ENCODE measurements around the gene DOCK4.

The DOCK4 gene

DNA sequence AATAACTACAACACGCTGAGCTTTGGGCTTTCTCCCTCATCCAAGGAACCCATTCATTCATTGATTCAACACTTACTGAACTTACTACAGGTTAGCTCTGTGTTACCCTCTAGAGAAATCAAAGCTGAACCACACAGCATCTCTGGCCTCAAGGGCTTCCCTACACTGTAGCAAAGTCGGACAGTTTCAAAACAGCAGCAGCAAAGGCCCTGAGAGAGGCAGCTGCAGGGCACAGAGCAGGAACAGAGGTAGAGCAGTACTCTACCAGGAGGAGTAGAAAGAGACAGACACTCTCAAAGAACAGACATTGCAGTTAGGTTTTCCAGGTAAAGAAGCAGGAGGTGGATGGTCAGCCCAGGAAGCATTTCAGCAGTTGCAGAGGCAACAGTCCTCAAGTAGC is 16.1 kb downstream of the DOCK4 start:
- DNase-seq: no peak

DNA sequence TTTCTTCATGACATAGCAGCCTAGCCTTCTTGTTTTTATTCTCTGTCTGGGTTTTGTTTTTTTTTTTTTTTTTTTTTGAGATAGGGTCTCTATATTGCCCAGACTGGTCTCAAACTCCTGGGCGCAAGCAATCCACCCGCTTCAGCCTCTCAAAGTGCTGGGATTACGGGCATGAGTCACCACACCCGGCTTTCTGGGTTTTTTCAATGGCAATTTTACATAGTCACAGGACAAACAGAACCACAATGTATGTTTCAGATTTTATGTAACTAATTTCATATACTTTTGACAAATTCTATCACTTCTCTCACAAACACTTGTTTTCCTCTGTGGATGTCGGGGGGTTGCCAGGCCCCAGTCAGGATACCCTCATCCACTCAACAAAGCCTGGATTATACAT is 16.5 kb downstream of the DOCK4 start:
- no peak for DNase-seq

DNA sequence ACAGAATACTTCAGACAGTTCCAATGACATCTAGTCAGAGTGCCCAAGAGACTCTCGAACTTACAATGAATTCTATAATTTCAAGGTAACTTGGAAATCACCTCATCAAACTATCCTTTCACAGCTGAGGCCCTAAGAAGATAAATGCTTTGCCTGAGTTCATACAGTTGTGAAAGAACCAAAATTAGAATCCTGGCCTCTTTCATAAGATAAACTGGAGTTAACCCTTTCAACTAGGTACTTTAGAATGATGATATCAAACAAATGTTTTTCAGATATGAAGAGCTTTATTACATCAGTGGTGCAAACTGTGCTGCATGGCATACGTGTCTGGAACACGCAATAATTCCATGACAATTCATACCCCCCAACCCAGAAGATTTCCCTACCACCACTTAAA is 17.9 kb downstream of the DOCK4 start:
- DNase-seq: no peak

DNA sequence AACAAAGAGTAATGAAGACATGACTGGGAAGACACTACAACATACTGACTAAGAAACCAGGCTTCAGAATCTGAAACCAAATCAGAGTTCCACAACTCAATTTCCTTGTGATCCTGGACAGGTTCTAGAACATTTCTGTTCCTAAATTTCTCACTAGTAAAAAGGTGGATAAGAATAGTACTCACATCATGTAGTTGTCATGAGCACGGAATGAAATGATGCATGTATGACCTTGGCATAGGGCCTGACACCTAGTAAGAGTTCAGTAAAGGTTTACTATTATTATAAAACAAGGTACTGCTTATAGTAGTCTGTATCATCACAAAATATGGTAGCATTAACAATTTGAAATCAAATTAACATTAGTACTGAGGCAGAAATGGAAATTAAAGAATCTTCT is 19.9 kb downstream of the DOCK4 start:
- DNase-seq: no peak

DNA sequence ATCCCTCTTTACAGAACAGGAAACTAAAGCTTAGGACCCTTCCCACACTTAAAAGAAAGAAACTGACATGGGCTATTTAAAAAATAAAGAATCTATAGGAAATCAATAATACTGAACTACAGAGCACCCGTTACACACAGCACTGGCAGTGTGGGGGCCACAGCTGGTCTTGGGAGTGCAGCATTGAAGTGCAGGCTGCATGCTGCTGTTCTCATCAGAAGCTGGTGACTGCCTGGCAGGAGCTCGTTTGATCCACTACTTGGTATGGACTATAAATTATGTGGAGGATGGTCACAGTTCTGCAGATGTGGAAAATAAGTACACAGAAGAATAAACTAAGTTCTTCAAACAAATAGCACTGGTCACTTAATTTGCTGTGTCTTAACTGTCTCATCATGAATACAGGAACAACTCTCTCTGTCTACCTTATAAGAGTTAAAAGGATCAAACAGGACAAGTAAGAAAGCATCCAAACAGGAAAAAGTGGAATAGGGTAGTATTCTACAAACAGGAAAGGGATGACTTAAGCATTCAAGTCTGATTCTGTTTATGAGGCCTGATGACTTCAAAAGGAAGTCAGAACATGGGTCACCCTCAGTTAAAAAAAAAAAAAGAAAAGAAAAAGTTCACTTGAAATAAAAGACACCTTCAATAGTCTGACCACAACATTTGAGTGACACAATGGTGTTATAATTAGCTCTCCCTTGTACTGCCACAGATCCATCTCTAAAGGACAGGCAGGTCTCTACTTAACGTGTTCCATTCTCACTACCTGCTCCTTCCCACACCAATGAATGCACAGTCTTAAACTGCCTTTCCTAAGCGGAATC is 21.0 kb downstream of the DOCK4 start:
- no peak for DNase-seq

DNA sequence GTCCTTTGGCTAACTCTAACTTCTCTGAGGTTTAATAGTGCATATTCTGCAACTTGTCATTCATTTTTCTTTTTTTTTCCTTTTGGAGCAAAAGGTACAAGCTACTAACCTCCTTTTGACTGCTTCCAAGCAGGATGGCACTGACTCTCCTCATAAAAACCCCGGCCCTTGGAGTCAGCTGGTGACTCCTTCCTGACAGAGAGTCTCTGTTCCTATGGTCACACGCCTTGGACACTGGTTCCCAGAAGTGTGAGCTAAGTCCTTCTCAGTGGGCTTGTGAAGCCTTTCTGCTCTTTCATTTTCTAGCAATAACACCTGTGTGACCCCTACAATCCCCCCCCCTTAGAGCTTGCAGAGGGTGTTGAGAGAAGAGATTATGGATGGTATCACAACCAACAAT is 21.7 kb downstream of the DOCK4 start:
- DNase-seq: no peak

DNA sequence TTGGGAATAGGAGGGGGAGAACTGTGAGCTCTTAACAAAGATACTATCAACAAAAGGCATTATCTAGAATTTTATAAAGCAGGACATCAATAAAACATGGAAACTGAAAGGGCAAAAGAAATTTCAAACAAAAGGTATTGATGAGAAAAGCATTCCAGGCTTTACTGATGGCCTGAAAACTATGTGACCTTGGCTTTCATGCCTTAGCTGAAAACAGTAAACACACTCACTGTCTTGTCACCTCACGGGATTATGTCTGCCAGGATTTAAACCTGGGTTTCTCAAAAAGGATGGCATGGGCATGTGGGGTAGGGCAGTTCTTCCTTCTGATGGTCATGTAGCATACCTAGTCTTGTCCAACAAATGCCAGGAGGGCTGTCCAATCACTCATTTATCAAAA is 22.9 kb downstream of the DOCK4 start:
- no peak for DNase-seq

DNA sequence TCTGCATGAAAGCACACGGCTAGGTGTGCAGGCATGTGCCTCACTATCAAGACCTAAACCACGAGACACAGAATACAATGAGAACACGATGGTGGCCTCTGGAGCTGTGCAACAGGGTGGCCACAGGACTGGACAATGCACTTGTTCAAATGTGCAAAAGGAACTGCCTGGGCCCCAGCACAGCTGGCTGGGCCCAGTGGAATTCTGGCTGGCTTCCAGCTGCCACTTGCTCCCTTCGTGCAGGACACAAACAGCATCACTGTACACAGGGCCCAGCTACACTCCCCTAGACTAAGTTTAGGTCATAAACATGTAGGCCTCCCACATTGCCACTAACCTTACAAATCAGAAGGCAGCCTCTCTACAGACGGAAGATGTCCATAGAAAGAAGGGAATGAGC is 23.4 kb downstream of the DOCK4 start:
- DNase-seq: no peak

DNA sequence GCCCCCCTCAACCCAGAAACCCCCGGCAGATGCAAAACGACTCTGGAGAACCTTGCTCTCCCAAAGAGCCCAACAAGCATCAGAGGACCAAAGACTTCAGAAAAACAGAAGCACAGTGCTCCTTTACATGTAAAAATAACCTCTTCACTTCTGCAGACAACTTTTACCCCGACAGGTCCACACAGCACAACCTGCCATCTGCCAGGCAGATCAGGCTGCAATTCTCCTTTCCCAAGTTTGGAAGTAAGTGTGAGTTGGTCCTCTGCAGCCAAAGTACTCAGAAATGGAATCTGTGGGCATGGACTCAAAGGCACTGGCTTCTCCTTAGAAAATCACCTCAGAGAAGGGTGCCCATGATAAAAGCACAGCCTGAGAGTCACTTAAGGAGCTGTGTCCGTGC is 26.0 kb downstream of the DOCK4 start:
- DNase-seq: no peak

DNA sequence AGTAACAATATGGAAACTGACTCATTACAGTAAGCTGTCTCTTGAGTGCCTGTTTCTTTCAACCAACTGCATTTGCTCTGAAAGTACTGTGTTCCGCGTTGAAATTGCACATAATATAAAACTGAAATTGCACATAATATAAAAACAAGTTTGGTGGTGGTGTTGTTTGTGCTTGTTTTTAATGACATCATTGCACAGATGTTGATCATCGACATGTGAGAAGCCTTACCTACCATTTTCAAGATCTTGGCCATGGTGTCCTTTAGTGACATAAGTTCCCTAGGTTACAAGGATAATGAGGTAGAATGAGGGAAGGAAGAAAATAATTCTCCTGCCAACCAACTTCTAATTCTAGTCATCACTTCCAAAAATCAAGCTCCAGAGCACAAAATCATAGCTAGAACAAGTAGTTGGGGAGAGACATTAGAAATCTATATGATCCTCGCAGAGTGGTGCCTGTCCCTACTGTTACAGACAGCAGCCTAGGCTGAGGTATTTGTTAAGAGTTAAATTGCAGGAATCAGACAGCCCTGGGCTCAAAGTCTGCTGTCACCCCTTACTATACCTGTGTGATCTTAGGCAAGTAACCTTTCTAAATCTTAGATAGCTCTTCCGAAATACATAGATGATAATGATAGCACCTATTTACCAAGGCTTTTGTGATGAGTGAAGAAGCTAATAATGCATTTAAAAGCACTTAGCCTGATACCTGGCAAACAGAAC is 29.3 kb downstream of the DOCK4 start:
- no peak for DNase-seq

DNA sequence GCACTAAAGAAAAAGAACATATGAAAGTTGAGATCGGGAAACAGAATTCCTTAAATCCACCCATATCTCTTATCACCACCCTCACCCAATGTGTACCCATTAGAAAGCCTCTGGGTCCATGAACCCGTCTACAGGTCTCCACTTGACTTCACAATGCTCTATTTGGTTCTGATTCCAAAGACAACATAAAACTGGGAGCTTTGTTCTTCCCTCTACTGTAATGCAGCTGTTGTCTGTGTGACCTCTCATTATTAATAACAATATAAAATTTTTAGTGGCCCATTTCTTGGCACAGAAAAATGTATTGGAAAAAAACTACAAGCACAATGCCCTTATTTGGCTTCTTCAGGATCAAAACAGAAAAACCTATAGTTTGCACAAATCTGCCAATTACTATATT is 30.0 kb downstream of the DOCK4 start:
- DNase-seq: no peak

DNA sequence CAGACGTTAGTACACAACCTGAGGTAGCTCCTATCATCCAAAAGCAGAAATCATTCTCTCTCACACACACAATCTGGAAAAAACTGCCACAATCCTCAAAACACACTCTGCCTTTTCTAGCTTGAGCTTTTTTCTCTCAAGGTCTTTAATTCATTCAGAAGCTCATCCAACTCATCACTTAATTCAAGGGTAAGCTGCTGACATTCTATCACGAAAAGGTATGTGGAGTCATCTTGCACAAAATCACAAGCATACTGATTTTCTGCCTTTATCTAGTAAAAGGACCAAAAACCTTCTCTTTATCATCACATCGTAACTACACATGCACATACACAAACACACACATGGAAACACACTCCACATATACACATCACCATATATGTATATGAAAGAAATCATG is 32.0 kb downstream of the DOCK4 start:
- no peak for DNase-seq

DNA sequence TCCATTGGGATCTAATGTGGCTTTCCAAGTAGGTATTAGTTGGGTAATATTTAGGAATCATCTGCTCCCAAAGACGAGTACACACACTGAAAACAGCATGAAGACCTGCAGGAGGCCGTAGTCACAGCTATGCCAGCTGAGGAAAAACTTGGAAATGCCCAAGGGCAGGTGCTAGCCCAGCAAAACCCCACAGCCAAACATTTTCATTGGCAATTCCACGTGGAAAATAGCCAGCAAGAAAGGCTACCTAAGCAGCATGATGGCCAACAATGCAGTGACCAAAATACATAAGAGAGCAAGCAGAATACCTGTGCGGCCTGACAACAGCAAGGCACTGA is 32.7 kb downstream of the DOCK4 start:
- DNase-seq: no peak

DNA sequence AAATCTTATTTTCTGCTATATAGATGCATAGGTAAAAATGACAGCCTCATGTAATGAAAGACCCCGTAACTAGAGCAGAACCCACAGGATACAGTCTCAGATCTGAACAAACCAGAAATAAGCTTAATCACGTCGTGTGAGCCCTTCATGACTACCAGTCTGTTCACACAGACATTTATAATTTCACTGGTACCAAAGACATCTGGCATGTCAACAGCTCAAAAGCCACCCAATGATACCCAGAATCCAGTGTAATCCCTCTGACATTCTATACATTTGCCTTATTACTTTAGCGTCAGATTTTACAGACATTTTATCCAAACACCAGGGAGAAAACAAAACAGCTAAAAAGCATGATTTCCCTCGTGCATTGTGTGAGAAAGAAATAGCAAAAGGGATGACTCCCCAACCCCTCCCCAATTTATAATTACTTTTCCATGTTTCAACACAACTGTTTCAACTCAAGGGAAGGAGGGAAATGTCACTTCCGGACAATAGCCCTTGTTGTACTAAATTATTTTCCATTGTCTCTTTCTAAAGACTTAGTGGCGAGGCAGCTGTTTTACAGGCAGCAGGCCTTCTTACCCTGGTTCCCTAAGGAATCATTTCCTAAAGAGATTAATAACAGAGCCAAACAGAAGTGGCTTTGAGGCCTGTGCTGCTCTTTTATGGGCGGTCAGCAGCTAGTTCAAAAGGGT is 33.2 kb downstream of the DOCK4 start:
- DNase-seq: peak; percentile 26

DNA sequence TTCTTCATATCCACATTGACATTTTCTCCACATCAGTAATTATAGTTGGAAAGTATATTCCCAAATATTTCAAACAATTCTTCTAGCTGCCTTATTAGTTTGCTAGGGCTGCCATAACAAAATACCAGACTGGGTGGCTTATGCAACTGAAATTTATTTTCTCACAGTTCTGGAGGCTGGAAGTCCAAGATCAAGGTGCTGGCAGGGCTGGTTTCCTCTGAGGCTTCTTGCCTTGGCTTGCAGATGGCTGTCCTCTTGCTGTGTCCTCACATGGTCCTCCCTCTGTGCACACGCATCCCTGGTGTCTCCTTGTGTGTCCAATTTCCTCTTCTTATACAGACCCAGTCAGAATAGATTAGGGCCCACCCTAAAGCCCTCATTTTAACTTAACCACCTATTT is 34.5 kb downstream of the DOCK4 start:
- no peak for DNase-seq

DNA sequence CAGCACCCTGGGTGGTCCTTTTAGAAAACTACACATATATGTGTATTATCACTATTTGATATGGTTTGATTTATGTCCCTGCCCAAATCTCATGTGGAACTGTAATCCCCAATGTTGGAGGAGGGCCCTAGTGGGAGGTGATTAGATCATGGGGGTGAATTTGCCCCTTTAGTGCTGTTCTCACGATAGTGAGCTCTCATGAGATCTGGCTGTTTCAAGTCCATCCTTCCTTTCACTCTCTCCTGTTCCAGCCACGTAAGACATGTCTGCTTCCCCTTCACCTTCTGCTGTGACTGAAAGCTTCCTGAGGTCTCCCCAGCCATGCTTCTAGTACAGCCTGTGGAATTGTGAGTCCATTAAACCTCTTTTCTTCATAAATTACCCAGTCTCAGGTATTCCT is 37.3 kb downstream of the DOCK4 start:
- no peak for DNase-seq

DNA sequence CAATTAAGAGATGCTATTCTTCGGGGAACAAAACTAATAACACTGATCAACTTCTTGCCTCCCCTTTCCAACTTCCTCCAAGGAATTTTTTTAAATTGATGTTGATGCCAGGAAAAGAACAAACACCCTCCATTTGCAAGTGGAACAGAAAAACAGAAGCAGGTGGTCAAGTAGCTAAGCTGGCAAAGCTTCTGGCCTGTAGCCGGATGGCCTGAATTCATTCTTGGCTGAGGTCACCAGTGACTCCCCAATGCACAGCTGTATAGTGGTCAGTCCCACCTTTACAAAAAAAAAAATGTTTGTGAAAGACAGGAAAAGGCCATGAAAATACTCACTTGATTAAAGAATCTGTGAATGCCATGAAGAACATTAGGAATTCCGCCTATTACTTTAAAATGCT is 39.1 kb downstream of the DOCK4 start:
- DNase-seq: no peak

DNA sequence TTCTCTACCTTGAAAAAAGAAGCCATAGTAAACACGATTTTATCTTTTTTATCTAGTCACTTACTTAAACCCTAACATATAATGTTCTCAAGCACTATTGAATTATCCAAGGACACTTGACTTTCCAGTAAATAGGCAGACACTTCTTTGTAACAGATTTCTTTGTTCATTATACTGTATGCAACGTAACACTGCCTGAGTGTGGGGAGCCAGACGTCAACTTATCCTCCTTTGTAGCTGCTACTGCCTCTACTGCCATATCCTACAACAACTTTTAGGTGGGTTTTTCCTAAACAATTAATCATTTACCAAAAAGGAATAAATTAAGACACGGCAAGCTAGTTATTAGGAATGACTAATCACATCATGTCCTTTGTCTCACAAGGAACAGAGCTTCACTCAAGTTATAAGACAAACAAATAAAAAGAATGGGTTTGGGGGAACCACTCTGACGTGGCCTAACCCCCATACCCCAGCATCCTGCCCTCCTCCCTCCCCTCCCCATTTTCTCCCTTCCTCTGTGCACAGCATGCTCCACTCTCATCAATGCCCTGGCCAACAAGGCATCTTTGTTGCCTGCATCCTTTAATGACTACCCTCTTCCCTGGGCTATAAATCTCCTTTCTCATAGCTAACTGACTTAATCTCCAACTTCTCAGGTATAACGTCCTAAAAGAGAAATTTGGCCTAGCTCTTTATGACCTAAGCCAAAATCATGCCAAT is 43.3 kb downstream of the DOCK4 start:
- DNase-seq: no peak

DNA sequence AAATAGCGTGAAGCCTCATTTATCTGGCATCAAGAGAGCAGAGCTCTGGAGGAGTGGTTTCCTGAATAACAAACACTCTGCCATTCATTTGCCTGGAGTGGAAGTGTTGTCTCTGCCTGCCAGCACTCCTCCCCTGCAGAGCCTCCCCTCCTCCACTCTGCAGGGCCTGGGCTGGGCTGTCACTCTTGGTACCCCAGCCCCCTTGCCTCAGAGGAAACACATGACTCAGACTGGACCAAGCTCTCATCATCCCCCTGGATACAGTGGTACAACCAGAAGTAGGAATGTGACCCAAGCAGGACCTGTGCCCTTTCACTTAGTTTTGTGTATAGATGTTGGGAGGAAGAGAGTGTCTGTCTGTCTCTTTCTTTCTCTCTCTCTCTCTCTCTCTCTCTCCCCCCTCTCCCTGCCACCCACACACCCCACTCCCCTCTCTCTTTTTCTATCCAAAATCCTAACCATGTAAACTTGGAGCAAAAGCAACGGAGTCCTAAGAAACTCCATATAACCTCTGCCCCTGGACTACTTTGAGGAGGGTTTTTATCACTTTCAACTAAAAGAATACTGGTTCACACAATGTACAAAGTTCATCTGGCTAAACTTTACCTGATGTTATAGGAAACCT is 43.9 kb downstream of the DOCK4 start:
- peak; percentile 64 for DNase-seq

DNA sequence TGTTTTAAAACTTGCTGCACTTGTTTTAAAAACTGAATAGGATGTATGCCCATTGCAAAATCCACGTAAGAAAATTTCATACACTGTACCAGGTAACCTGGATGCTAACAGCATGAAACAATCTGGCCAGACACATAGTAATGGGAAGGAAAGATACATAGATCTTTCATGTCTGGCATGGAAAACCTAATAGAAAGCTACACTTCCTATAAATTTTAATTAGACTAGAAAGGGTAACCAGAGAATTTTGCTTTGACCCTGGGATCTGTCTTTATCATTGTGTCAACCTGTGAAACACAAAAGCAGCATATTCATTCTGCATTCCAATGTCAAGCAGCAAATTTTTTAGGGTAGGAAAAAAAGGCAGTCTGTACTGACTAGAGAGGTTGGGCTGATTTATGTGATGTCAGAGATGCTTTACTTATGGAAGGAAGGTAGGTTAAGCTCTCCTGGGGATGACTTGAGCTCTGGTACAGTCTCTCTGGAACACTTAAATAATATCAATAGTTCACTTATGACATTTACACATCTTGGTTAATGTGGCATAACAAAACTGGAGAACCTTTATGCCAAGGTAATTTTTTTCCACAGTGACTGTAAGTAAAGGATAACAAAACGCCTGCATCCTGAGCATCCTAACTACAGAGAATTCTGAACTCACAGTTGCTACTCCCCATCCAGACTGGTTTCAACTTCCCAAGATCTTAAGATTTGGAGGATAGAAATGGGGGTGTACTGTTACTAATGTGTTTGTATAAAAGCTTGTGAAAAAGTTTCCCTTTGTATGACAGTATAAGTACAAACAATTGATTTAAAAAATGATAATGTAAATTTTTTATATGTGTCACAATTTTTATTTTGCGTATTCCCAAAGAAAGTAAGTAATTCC is 44.7 kb downstream of the DOCK4 start:
- peak; percentile 13 for DNase-seq

DNA sequence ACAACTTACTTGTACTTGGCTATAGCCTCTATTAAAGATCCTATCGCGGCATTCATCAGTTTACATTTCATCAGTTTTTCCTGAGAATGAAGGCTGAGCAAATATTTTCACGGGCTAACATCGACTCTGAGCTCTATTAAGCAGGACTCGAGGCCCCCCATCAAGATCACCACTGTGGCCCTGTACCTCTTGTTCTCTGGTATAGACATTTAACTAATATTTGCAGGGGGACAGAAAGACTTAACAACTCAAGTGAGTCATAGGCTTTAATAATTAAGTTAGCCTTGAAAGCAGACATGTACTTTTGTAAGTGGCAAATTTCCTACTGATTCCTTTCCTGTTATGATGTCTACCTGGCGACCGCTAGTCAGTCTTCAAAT is 45.4 kb downstream of the DOCK4 start:
- no peak for DNase-seq
